K562 (cell line): ENCODE results near the gene LIAS. TPM values are rescaled to one million over a fixed set of nuclear protein-coding genes. Genes with fewer than 3 reads are reported as not detected.
A peak's percentile ranks its signal among the peaks of the same experiment; 100 is the strongest.

Source experiments
- CBX8 ChIP-seq: fragments of 200-600 bp; sonication (generic); IDR thresholded peaks from 2 replicates; pipeline ENCODE4 v1.6.1; 2012; ENCODE audit warnings: borderline replicate concordance, mixed run types, low read depth, mild to moderate bottlenecking, moderate library complexity, mixed read lengths, low read length, control low read depth, inconsistent platforms; ENCODE audit not compliant: poor library complexity, severe bottlenecking; ENCODE audit errors: extremely low read depth
- CCAR2 ChIP-seq: fragments of 200-400 bp; formaldehyde crosslinking; IDR thresholded peaks from 2 replicates; pipeline ENCODE4 v1.6.1; 2017; ENCODE audit warnings: mild to moderate bottlenecking, low read depth, low read length
- EHMT2 ChIP-seq: fragments of 450-650 bp; IDR thresholded peaks from 2 replicates; pipeline ENCODE4 v1.6.1; 2018; ENCODE audit warnings: antibody characterized with exemption
- IRF9 ChIP-seq: fragments of 450-650 bp; IDR thresholded peaks from 2 replicates; pipeline ENCODE4 v1.6.1; 2016; ENCODE audit warnings: missing biosample characterization, missing genetic modification characterization
- NFE2L1 ChIP-seq: fragments of 450-650 bp; IDR thresholded peaks from 2 replicates; pipeline ENCODE4 v1.6.1; 2016; ENCODE audit warnings: missing genetic modification characterization, low read depth, mild to moderate bottlenecking, missing compliant biosample characterization, moderate library complexity, borderline replicate concordance
- NR4A1 ChIP-seq, 2 experiments: fragments of 250-450 bp in 1 of 2; fragments of 450-650 bp in 1 of 2; sonication (Bioruptor Pico) in 1 of 2; IDR thresholded peaks; 2 replicates each; pipeline versions ENCODE4 v1.4.0 to v1.6.1; 2016 to 2020; ENCODE audit warnings: mild to moderate bottlenecking in 2 of 2, missing compliant biosample characterization in 1 of 2, missing genetic modification characterization in 1 of 2, moderate library complexity in 1 of 2
- RBM22 ChIP-seq: fragments of 200-400 bp; formaldehyde crosslinking; IDR thresholded peaks from 2 replicates; pipeline ENCODE4 v1.6.1; 2018; ENCODE audit warnings: low read length, low read depth; ENCODE audit not compliant: poor library complexity, severe bottlenecking
- RREB1 ChIP-seq: fragments of 250-450 bp; sonication (Bioruptor Pico); IDR thresholded peaks from 2 replicates; pipeline ENCODE4 v1.4.0; 2020
- SREBF2 ChIP-seq: sonication (generic); formaldehyde crosslinking; IDR thresholded peaks from 2 replicates; pipeline ENCODE4 v1.4.0; 2020; ENCODE audit warnings: mild to moderate bottlenecking, missing genetic modification reagents
- TAF9B ChIP-seq: fragments of 450-650 bp; IDR thresholded peaks from 2 replicates; pipeline ENCODE4 v1.6.1; 2018; ENCODE audit warnings: mild to moderate bottlenecking; ENCODE audit not compliant: partially characterized antibody
- ZNF12 ChIP-seq: sonication (generic); formaldehyde crosslinking; IDR thresholded peaks from 2 replicates; pipeline ENCODE4 v1.4.0; 2020; ENCODE audit warnings: mild to moderate bottlenecking, missing genetic modification reagents
- ZNF146 ChIP-seq: IDR thresholded peaks from one replicate; pipeline ENCODE4 v1.6.1; 2018; ENCODE audit warnings: missing compliant biosample characterization; ENCODE audit not compliant: unreplicated experiment
- ZNF696 ChIP-seq: fragments of 250-450 bp; sonication (Bioruptor Pico); conservative IDR thresholded peaks from 2 replicates; pipeline ENCODE4 v1.4.0; 2020; ENCODE audit warnings: mild to moderate bottlenecking, moderate library complexity
- ZNF77 ChIP-seq: fragments of 250-450 bp; sonication (Bioruptor Pico); IDR thresholded peaks from 2 replicates; pipeline ENCODE4 v1.5.0; 2020
- polyA plus RNA-seq, 8 experiments: library from polyadenylated mRNA; depleted of rRNA in 4 of 8; stranded (reverse) in 5 of 8; unstranded in 3 of 8; fragments of >200 nt; fragmentation: Nextera tagmentation in 2 of 8; fragmentation: Illumina TruSeq in 1 of 8; extraction: Ambion mirVana in 2 of 8; extraction: Trizol in 1 of 8; gene quantifications; 2 replicates each; pipeline versions ENCODE4 v1.2.1 to v1.2.3, GENCODE V29; 2011 to 2014; ENCODE audit warnings: inconsistent platforms in 1 of 8, missing spikeins in 1 of 8
- total RNA-seq, 7 experiments: library from RNA; depleted of rRNA in 6 of 7; stranded (reverse); fragments of >200 nt in 6 of 7; fragmentation: Illumina TruSeq in 2 of 7; extraction: Trizol in 2 of 7; gene quantifications; 2 replicates each; pipeline versions ENCODE4 v1.2.1 to v1.2.3, GENCODE V29; 2011 to 2021; ENCODE audit warnings: low replicate concordance in 1 of 7
- TF ChIP-seq, protein P1 (sequence below): fragments of 450-650 bp; formaldehyde crosslinking; conservative IDR thresholded peaks from 2 replicates; pipeline ENCODE4 v1.4.0; 2022; ENCODE audit warnings: mild to moderate bottlenecking, missing genetic modification characterization
- TF ChIP-seq, protein P2 (sequence below), 2 experiments: fragments of 450-650 bp; conservative IDR thresholded peaks; 2 replicates each; pipeline ENCODE4 v1.6.1; 2017; ENCODE audit warnings: mild to moderate bottlenecking in 2 of 2, moderate library complexity in 2 of 2

LIAS gene
- total and polyA plus RNA-seq, 9 of the 15 experiments (the other 6 are each of a cell fraction or from before 2014, with no cell fraction given), result 21.9 to 57.1 (median 42.1) TPM

DNA sequence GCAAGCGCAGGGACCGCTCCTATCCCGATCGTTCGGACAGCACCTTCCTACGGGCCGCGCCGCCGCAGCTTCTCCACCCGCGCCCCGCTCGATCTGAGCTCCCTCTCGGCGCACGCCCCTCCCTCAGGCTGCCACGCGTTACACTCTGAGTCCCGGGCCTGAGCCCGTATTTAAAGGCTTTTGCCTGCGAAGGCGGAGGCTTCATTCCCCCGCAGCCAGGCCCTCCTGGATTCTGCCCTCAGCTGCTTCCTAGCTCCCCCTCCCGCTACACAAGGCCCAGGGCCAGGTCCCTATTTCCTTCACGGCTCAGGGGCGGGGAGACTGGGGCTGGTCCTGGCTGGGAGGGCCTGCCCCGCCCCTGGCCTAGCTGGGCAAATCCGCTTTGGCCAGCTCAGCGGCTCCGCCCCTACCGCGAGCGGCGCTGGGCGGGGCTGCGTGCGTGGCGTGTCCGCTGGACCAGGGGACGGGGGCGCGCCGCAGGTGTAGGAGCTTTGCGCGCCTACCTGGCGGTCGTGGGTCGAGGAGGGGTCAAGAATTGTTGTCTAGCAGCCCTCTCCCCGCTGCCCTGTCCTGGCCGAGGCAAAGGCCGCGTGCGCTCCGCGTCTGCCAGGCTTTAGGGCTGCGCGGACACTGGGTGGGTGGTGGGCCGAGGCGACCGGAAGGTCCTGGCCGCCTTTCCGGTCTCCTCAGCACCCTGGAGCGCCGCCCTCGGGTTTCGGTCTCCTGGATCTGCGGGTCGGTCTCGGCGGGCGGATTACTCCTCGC, 68.6 kb downstream of the LIAS start, which contains the start of gene UGDH (continued):
- TF ChIP-seq RREB1 (CRISPR knock-in tag) (peak; percentile 94; the same call in 1 of the 2 replicates), ZNF77 (CRISPR knock-in tag) (no peak), TAF9B (peak; percentile 22), ZNF696 (CRISPR knock-in tag) (no peak), NR4A1 (CRISPR knock-in tag; IDR thresholded peaks at IDR 0.05) (no peak), NR4A1 (tag; IDR thresholded peaks at IDR 0.05) (no peak), EHMT2 (no peak), SREBF2 (no peak), RBM22 (peak; percentile 24), CBX8 (no peak), NFE2L1 (tag) (no peak), ZNF146 (CRISPR knock-in tag) (no peak), ZNF12 (0 out of 2 replicates have a peak, but pooled peaks have one; percentile 12), CCAR2 (no peak), IRF9 (tag) (no peak)
- TF ChIP-seq, protein P1, sequence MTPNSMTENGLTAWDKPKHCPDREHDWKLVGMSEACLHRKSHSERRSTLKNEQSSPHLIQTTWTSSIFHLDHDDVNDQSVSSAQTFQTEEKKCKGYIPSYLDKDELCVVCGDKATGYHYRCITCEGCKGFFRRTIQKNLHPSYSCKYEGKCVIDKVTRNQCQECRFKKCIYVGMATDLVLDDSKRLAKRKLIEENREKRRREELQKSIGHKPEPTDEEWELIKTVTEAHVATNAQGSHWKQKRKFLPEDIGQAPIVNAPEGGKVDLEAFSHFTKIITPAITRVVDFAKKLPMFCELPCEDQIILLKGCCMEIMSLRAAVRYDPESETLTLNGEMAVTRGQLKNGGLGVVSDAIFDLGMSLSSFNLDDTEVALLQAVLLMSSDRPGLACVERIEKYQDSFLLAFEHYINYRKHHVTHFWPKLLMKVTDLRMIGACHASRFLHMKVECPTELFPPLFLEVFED (CRISPR knock-in tag), result peak; percentile 59; the same call in 1 of the 2 replicates
- TF ChIP-seq, protein P2, sequence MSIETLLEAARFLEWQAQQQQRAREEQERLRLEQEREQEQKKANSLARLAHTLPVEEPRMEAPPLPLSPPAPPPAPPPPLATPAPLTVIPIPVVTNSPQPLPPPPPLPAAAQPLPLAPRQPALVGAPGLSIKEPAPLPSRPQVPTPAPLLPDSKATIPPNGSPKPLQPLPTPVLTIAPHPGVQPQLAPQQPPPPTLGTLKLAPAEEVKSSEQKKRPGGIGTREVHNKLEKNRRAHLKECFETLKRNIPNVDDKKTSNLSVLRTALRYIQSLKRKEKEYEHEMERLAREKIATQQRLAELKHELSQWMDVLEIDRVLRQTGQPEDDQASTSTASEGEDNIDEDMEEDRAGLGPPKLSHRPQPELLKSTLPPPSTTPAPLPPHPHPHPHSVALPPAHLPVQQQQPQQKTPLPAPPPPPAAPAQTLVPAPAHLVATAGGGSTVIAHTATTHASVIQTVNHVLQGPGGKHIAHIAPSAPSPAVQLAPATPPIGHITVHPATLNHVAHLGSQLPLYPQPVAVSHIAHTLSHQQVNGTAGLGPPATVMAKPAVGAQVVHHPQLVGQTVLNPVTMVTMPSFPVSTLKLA (conservative IDR thresholded peaks at IDR 0.05), result peak; percentile 89 to 95
